PC-9 (cell line): ENCODE results near the gene AQP12B. TPM values are rescaled to one million over a fixed set of nuclear protein-coding genes. Genes with fewer than 3 reads are reported as not detected.

Experiments
- BruUV-seq: library from RNA; stranded (reverse); fragments of 400-500 nt; replicated peaks from 2 replicates; lab custom pipeline; 2021; lab: Mats Ljungman, UMichigan
- CTCF ChIA-PET: fragments of 300-600 bp; sonication (Branson Sonifier 250); formaldehyde crosslinking; loops from one replicate; lab custom pipeline; 2022; ENCODE audit warnings: antibody characterized with exemption; lab: Charles Lee
- POLR2A ChIA-PET: fragments of 300-600 bp; sonication (Branson Sonifier 250); formaldehyde crosslinking; loops from one replicate; lab custom pipeline; 2022; ENCODE audit warnings: antibody characterized with exemption; ENCODE audit not compliant: unreplicated experiment; lab: Charles Lee
- DNase-seq, 2 experiments: peaks; one replicate each; pipeline versions ENCODE4 v3.0.0 to v3.0.0-alpha.2; 2015 to 2022; ENCODE audit warnings: mixed read lengths in 1 of 2
- H2AFZ ChIP-seq: fragments of 200-600 bp; sonication (generic); 2 replicates; pipeline ENCODE4 v1.8.1; 2017; ENCODE audit warnings: antibody characterized with exemption
- H3F3A ChIP-seq: fragments of 200-600 bp; sonication (generic); 2 replicates; pipeline ENCODE4 v1.8.1; 2017; ENCODE audit warnings: antibody characterized with exemption, mild to moderate bottlenecking, low read depth; ENCODE audit not compliant: insufficient read depth
- H3K27ac ChIP-seq: fragments of 200-600 bp; sonication (generic); 2 replicates; pipeline ENCODE4 v1.6.1; 2016; ENCODE audit warnings: mixed run types
- H3K27me3 ChIP-seq: fragments of 200-600 bp; sonication (generic); 2 replicates; pipeline ENCODE4 v1.6.1; 2016; ENCODE audit warnings: low read depth, mixed run types; ENCODE audit not compliant: insufficient read depth
- H3K36me3 ChIP-seq: fragments of 200-600 bp; sonication (generic); 2 replicates; pipeline ENCODE4 v1.6.1; 2016; ENCODE audit warnings: low read depth, mixed run types
- H3K4me1 ChIP-seq: fragments of 200-600 bp; sonication (generic); replicated peaks from 2 replicates; pipeline ENCODE4 v1.6.1; 2016; ENCODE audit warnings: mixed run types; ENCODE audit not compliant: insufficient read depth
- H3K4me2 ChIP-seq: fragments of 200-600 bp; sonication (generic); 2 replicates; pipeline ENCODE4 v1.6.1; 2017; ENCODE audit warnings: mixed run types
- H3K4me3 ChIP-seq: fragments of 200-600 bp; sonication (generic); 2 replicates; pipeline ENCODE4 v1.6.1; 2016; ENCODE audit warnings: mixed run types
- H3K79me2 ChIP-seq: fragments of 200-600 bp; sonication (generic); 2 replicates; pipeline ENCODE4 v1.6.1; 2017; ENCODE audit warnings: low read depth, mixed run types
- H3K9me2 ChIP-seq: fragments of 200-600 bp; sonication (generic); 2 replicates; pipeline ENCODE4 v1.8.1; 2017; ENCODE audit warnings: mild to moderate bottlenecking; ENCODE audit not compliant: insufficient read depth
- H3K9me3 ChIP-seq: fragments of 200-600 bp; sonication (generic); 2 replicates; pipeline ENCODE4 v1.8.1; 2016; ENCODE audit warnings: low read depth; ENCODE audit not compliant: insufficient read depth
- H4K20me1 ChIP-seq: fragments of 200-600 bp; sonication (generic); 2 replicates; pipeline ENCODE4 v1.8.1; 2017; ENCODE audit not compliant: insufficient read depth
- EZH2 ChIP-seq: fragments of 200-600 bp; sonication (generic); IDR thresholded peaks from 2 replicates; pipeline ENCODE4 v1.8.0; 2017; ENCODE audit warnings: antibody characterized with exemption, low read depth
- intact Hi-C: fragments of 100-400 bp; cut with micrococcal nuclease; formaldehyde crosslinking; loops from one replicate; pipeline ENCODE4 v1.10.0; 2022; ENCODE audit not compliant: unreplicated experiment
- total RNA-seq: library from RNA; stranded (reverse); gene quantifications from 2 replicates; pipeline ENCODE4 v1.2.3, GENCODE V29; 2021
- TF ChIP-seq, protein P1 (sequence below): fragments of 200-600 bp; sonication (generic); conservative IDR thresholded peaks from 2 replicates; pipeline ENCODE4 v1.6.1; 2017; ENCODE audit warnings: mixed run types, antibody characterized with exemption, mild to moderate bottlenecking, moderate library complexity

The AQP12B gene
- total RNA-seq, 1 experiment from 2014 or later: not detected

DNA sequence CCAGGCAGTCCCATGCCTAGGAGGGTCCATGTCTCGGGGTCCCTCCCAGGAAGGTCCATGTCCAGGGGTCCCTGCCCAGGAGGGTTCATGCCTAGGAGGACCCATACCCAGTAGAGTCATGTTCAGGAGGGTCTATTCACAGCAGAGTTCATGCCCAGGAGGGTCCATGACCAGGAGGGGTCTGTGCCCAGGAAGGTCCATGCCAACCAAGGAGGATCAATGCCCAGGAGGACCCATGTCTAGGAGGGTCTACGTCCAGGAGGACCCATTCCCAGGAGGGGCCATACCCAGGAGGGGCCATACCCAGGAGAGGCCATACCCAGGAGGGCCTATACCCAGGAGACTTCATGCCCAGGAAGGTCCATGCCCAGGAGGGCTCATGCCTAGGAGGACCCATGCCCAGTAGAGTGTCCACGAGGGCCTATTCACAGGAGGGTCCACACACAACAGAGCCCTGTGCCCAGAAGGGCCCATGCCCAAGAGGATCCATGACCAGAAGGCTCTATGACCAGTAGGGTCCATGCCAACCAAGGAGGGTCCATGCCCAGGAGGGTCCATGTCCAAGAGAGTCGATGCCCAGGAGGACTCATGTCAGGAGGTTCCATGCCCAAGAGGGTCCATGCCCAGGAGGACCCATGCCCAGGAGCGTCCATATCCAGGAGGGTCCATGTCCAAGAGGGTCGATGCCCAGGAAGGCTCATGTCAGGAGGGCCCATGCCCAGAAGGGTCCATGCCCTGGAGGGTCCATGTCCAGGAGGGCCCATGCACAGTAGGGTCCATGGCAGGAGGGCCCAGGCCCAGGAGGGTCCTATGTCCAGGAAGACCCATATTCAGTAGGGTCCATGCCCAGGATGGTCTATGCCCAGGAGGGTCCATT lies 47.3 kb downstream of the AQP12B start:
- TF ChIP-seq EZH2: no peak
- TF ChIP-seq, protein P1, sequence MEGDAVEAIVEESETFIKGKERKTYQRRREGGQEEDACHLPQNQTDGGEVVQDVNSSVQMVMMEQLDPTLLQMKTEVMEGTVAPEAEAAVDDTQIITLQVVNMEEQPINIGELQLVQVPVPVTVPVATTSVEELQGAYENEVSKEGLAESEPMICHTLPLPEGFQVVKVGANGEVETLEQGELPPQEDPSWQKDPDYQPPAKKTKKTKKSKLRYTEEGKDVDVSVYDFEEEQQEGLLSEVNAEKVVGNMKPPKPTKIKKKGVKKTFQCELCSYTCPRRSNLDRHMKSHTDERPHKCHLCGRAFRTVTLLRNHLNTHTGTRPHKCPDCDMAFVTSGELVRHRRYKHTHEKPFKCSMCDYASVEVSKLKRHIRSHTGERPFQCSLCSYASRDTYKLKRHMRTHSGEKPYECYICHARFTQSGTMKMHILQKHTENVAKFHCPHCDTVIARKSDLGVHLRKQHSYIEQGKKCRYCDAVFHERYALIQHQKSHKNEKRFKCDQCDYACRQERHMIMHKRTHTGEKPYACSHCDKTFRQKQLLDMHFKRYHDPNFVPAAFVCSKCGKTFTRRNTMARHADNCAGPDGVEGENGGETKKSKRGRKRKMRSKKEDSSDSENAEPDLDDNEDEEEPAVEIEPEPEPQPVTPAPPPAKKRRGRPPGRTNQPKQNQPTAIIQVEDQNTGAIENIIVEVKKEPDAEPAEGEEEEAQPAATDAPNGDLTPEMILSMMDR: no peak
- Histone ChIP-seq H3K27ac (no peak overlapping the region), H3K9me3 (peaks cover 9% of the 10 kb centered on the region; the same call in 1 of the 2 replicates), H4K20me1 (no peaks in the 10 kb centered on the region), H3F3A (no peaks in the 10 kb centered on the region), H3K36me3 (no peaks in the 10 kb centered on the region), H3K4me3 (no peak overlapping the region), H3K27me3 (peaks cover 47% of the 10 kb centered on the region), H3K4me1 (no peaks in the 10 kb centered on the region), H3K79me2 (no peaks in the 10 kb centered on the region), H2AFZ (no peak overlapping the region), H3K9me2 (no peaks in the 10 kb centered on the region), H3K4me2 (no peak overlapping the region)
- BruUV-seq: no TSS peak
- DNase-seq: no peak
- CTCF ChIA-PET: no interaction called here
- intact Hi-C loops: no loop called here
- POLR2A ChIA-PET: no interaction called here

- no TSS peak for BruUV-seq
- Histone ChIP-seq H3K27me3 (peaks cover 52% of the 10 kb centered on the region), H3K27ac (no peak overlapping the region), H2AFZ (no peak overlapping the region), H3F3A (no peaks in the 10 kb centered on the region), H3K79me2 (no peaks in the 10 kb centered on the region), H3K9me3 (peaks cover 9% of the 10 kb centered on the region; the same call in 1 of the 2 replicates), H3K36me3 (no peaks in the 10 kb centered on the region), H3K4me2 (no peak overlapping the region), H4K20me1 (no peaks in the 10 kb centered on the region), H3K4me1 (no peaks in the 10 kb centered on the region), H3K9me2 (no peaks in the 10 kb centered on the region), H3K4me3 (no peak overlapping the region)
- no peak for DNase-seq
- POLR2A ChIA-PET: no interaction called here
- intact Hi-C loops: no loop called here
- no peak for TF ChIP-seq EZH2
- TF ChIP-seq, protein P1: no peak
- CTCF ChIA-PET: no interaction called here
These were observed 50.4 kb downstream of the AQP12B start for GRCh38 chr2:240632306-240632721.

GRCh38 chr2:240631548-240632305 lies 51.0 kb downstream of the AQP12B start:
- no peaks in the 10 kb centered on the region for H3K79me2 ChIP-seq
- ChIA-PET CTCF (no interaction called here), POLR2A (no interaction called here)
- no peaks in the 10 kb centered on the region for H3F3A ChIP-seq
- no TSS peak for BruUV-seq
- H4K20me1 ChIP-seq: no peaks in the 10 kb centered on the region
- no peaks in the 10 kb centered on the region for H3K9me2 ChIP-seq
- H3K4me2 ChIP-seq: no peak overlapping the region
- H3K27me3 ChIP-seq: peaks cover 49% of the 10 kb centered on the region
- no peak overlapping the region for H3K4me3 ChIP-seq
- H3K36me3 ChIP-seq: no peaks in the 10 kb centered on the region
- peaks cover 9% of the 10 kb centered on the region; the same call in 1 of the 2 replicates for H3K9me3 ChIP-seq
- DNase-seq: no peak
- no peaks in the 10 kb centered on the region for H3K4me1 ChIP-seq
- no peak for TF ChIP-seq EZH2
- TF ChIP-seq, protein P1: no peak
- H2AFZ ChIP-seq: no peak overlapping the region
- no peak overlapping the region for H3K27ac ChIP-seq
- intact Hi-C loops: no loop called here
